GM19328 (cell line): Measurements from ENCODE around the gene CLHC1.
A peak's percentile ranks its signal among the peaks of the same experiment; 100 is the strongest.
"Not testable (repeated sequence)": the region's sequence is repeated elsewhere in the genome, so short reads cannot be mapped to it uniquely, and the experiment has no call there.

Experiments
- ATAC-seq: cut with Tn5 transposase; IDR thresholded peaks from one replicate; pipeline ENCODE4 v1.9.1; 2021; ENCODE audit warnings: mild to moderate bottlenecking, moderate library complexity; ENCODE audit not compliant: unreplicated experiment

The CLHC1 gene

GRCh38 chr2:55155206-55155605 is 76.9 kb downstream of the CLHC1 start:
- no peak for ATAC-seq

GRCh38 chr2:55154525-55155030 is 77.5 kb downstream of the CLHC1 start:
- ATAC-seq: no peak

DNA sequence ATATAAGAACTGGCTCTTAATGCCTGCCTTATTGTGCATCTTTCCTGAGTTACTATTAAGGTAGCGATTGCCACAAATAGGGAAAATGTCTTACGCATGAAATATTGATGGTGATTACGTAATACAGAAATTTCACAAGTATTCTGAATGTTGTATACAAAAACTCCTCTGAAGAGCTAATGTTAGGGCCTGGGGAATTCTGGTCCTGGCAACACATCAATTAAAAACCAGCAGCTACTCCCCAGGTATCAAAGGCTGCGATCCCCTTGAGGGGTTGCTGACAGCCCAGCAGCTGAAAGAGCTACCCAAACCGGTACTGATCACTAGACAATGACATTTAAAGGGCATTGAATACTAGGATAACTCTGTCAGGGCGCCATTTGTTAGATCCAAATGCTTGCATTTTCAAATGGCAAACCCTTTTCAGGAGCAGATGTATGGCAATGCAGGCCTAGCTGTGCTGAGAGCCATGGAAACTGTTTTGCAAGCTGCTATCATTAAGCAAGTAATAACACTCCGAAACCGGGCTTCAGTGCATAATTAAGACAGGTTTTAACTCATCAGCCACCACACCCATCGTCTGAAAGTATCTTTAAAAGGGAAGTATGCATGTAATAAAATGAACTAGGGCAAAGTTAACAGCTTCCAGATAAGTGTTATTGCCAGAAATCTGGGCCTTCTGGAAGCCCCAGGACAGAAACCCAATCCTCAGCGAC is 78.4 kb downstream of the CLHC1 start:
- ATAC-seq: no peak

- no peak for ATAC-seq
Measured at GRCh38 chr2:55152475-55153412, 79.3 kb downstream of the CLHC1 start.

- ATAC-seq: no peak
Measured at GRCh38 chr2:55151733-55152433, 80.2 kb downstream of the CLHC1 start.

GRCh38 chr2:55150834-55151233 is 81.3 kb downstream of the CLHC1 start:
- peak; percentile 62 for ATAC-seq

DNA sequence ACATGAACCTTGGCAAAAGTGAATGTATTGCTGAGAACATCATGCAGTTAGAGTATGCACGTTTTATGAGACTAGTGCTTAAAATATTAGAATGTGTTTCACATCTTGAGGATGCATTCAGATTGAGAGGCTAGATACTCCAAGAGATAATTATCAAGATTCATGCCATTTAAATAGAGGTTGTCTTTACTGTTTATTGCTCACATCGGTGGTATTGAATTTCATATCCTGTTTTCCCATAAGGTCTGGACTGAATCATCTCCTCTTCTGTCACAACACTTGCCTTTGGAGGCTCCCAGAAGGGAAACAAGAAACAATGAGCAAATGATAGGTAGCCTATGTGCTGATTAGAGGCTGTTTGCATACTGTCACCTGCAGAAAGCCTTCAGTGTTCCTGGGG is 83.8 kb downstream of the CLHC1 start:
- no peak for ATAC-seq

GRCh38 chr2:55147531-55147930 is 84.6 kb downstream of the CLHC1 start:
- no peak for ATAC-seq

DNA sequence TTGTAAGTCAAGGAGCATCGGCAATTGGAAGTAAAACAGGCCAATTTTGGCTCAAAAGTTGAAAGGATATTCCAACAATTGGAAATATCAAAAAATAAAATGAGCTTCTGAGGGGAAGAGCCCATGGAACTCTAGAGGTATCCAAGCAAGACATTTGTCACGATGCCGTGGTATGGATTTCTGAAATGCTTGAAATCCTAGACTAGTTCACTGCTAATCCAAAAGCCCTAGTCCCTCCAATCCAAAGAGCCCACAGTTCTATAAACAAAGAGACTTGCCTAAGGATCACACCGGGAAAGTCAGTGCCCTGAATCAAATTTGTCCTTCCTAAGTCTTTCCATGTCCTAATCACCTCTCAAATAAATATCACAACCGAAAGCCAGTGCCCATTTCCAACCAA is 85.1 kb downstream of the CLHC1 start:
- no peak for ATAC-seq

DNA sequence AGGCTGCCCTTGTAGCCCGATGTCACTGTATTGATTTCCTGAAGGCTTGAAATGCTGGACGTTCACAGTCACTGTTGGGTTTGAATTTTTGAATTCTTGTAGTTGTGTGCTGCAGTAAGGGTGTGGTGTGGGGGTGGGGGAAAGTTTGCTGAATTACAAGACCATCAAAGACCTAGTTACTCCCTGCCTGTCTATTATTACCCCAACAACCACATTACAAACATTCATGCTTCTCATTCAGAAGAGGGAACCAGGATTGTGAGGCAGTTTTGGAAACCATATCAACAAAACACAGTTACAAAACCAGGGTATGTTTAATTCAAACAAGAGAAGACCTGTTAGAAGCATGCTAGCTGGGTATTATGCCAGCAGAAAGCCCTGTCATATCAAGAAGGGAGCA is 85.8 kb downstream of the CLHC1 start:
- ATAC-seq: no peak

DNA sequence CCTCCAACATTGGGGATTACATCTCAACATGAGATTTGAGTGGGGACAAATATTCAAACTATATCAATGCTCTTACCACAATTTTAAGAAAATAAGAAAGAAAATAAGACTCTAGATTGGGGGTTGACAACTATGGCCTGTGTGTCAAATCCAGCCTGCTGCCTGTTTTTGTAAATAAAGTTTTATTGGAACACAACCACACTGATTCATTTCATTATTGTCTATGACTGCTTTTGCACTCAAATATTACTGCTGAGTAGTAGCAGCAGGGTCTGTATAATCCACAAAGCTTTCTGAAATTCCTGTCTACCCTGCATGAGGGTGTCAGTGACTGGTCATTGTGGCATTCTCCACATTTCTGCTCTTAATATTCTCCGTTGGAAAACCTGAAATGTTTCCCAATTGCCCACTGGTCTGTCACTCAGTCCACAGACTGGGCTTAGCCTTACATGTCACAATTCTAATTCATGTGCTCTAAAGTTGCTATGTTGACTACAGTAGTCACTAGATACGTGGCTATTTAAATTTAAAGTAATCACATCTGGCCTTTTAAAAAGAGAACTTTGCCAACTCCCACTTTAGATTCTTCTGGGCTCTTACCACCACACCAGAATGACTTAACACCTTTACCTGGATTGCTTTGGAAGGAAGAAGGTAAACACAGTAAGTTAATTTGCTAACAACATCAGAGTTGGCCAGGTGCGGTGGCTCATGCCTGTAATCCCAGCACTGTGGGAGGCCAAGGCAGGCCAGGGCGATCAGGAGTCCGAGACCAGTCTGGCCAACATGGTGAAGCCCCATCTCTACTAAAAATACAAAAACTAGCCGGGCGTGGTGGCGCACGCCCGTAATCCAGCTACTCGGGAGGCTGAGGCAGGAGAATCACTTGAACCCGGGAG is 86.9 kb downstream of the CLHC1 start:
- no peak for ATAC-seq

GRCh38 chr2:55143706-55144105 is 88.4 kb downstream of the CLHC1 start:
- ATAC-seq: not testable (repeated sequence)

DNA sequence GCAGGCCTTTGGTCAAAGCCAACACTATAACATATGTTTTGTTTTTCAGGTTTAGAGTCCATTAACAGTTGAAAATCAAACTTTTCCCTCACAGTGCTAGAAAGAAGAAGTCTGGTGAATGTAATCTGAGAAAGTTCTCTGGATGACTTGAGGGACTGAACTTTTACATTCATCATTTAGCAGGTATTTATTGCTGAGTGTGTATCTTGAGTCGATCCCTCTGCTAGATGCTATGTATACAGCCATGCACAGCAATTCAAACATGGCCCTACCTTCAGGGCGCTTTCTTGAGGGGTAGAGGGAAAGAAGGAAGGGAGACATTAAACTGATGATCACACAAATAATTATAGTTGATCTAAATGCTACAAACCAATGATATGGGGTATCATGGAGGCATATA is 89.6 kb downstream of the CLHC1 start:
- no peak for ATAC-seq

DNA sequence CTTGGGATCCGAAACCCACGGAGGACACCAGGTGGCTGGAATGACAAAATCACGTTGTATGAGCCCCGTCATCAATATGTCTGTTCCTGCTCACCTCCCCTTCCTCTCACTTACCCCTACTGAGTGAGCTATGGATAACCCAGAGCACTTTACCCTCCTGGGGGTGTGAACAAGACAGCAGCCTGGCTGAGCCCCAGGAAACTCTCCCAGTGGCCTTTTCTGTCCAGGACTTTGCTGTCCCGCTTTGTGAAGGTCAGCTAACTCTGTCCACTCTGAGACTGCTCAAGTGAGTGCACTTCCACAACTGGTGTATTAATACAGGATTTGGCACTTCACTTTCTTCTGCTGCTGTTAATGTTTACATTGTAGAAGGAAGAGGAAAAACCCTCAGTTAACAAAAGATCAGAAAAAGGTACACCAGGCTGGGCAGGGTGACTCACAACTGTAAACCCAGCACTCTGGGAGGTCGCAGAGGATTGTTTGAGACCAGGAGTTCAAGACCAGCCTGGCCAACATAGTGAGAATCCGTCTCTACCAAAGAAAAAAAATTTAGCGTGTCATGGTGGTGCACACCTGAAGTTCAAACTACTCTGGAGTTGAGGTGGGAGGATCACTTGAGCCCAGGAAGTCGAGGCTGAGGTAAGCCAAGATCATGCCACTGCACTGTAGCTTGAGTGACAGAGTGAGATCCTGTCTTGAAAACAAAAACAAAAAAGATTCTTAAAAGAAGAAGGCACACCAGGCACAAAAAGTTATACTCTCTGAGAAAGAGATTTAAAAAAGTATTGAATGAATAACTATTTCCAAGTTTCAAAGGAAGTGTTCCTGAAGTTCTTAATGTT is 90.3 kb downstream of the CLHC1 start:
- no peak for ATAC-seq

GRCh38 chr2:55140316-55141219 is 91.5 kb downstream of the CLHC1 start:
- ATAC-seq: no peak

DNA sequence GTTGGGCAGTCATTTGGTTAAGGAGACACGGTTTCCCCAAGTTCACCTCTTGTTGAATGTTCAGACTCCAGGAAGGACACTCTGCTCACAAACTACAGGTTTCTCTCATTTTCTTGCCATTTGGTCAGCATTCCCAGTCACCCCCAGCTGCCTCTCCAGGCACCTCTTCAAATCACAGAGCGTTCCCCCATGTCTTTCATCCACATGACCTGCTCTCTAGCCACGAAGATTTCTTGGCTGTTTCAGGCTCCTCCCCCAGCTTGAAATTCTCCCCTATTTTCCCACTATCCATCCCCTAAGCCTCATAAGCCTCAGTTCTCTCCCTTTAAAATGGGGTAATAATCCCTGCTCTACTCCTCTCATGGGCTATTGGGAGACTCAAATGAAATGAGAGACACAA is 92.8 kb downstream of the CLHC1 start:
- ATAC-seq: no peak

GRCh38 chr2:55138882-55139229 is 93.2 kb downstream of the CLHC1 start:
- no peak for ATAC-seq
